GM23338 (cell line): Measurements from ENCODE around the gene FBXL19.

Experiments used
- POLR2AphosphoS5 ChIP-seq: IDR thresholded peaks from 2 replicates; pipeline ENCODE4 v1.6.1; 2016; ENCODE audit warnings: antibody characterized with exemption, low read depth
- TF ChIP-seq, protein P1 (sequence below), 2 experiments: fragments of 200-600 bp in 1 of 2; sonication (generic) in 1 of 2; conservative IDR thresholded peaks; 2 replicates each; pipeline versions ENCODE4 v1.5.1 to v1.6.1; 2016 to 2017; ENCODE audit warnings: antibody characterized with exemption in 2 of 2, low read depth in 2 of 2, mild to moderate bottlenecking in 2 of 2, moderate library complexity in 1 of 2
- TF ChIP-seq, protein P2 (sequence below): IDR thresholded peaks from one replicate; pipeline ENCODE4 v1.6.1; 2018; ENCODE audit warnings: antibody characterized with exemption; ENCODE audit not compliant: unreplicated experiment

DNA sequence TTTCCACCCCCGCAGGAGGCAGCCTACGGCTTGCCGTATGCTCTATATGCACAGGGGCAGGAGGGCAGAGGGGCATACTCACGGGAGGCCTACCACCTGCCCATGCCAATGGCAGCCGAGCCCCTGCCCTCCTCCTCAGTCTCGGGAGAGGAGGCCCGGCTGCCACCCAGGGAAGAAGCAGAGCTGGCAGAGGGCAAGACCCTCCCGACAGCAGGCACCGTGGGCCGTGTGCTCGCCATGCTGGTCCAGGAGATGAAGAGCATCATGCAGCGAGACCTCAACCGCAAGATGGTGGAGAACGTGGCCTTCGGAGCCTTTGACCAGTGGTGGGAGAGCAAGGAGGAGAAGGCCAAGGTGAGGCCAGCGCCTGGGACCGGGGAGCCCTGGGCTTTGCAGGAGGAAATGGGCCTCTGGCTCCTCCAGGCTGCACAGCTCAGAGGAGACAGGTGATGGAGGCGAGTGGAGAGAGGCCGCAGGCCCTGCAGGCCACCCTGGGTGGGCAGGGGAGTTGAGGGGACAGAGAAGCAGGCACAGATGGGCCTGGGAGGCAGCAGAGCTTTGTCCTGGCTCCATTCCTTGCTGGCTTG lies 42.8 kb downstream of the FBXL19 start:
- no peak for TF ChIP-seq POLR2AphosphoS5
- TF ChIP-seq, protein P1, sequence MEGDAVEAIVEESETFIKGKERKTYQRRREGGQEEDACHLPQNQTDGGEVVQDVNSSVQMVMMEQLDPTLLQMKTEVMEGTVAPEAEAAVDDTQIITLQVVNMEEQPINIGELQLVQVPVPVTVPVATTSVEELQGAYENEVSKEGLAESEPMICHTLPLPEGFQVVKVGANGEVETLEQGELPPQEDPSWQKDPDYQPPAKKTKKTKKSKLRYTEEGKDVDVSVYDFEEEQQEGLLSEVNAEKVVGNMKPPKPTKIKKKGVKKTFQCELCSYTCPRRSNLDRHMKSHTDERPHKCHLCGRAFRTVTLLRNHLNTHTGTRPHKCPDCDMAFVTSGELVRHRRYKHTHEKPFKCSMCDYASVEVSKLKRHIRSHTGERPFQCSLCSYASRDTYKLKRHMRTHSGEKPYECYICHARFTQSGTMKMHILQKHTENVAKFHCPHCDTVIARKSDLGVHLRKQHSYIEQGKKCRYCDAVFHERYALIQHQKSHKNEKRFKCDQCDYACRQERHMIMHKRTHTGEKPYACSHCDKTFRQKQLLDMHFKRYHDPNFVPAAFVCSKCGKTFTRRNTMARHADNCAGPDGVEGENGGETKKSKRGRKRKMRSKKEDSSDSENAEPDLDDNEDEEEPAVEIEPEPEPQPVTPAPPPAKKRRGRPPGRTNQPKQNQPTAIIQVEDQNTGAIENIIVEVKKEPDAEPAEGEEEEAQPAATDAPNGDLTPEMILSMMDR (conservative IDR thresholded peaks at IDR 0.05; ENCODE audit: low read depth in 2 of 2): no peak
- TF ChIP-seq, protein P2, sequence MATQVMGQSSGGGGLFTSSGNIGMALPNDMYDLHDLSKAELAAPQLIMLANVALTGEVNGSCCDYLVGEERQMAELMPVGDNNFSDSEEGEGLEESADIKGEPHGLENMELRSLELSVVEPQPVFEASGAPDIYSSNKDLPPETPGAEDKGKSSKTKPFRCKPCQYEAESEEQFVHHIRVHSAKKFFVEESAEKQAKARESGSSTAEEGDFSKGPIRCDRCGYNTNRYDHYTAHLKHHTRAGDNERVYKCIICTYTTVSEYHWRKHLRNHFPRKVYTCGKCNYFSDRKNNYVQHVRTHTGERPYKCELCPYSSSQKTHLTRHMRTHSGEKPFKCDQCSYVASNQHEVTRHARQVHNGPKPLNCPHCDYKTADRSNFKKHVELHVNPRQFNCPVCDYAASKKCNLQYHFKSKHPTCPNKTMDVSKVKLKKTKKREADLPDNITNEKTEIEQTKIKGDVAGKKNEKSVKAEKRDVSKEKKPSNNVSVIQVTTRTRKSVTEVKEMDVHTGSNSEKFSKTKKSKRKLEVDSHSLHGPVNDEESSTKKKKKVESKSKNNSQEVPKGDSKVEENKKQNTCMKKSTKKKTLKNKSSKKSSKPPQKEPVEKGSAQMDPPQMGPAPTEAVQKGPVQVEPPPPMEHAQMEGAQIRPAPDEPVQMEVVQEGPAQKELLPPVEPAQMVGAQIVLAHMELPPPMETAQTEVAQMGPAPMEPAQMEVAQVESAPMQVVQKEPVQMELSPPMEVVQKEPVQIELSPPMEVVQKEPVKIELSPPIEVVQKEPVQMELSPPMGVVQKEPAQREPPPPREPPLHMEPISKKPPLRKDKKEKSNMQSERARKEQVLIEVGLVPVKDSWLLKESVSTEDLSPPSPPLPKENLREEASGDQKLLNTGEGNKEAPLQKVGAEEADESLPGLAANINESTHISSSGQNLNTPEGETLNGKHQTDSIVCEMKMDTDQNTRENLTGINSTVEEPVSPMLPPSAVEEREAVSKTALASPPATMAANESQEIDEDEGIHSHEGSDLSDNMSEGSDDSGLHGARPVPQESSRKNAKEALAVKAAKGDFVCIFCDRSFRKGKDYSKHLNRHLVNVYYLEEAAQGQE: no peak
